Astrocyte (in vitro differentiated cells and primary cell): ENCODE data around the gene HMGCLL1. TPM values are rescaled to one million over a fixed set of nuclear protein-coding genes. Genes with fewer than 3 reads are reported as not detected.

Experiments
- DNase-seq: peaks from one replicate; pipeline ENCODE4 v3.0.0-alpha.2; 2010; ENCODE audit warnings: low read depth
- FAIRE-seq: peaks from 2 replicates; lab custom pipeline; 2011; peaks lifted over from hg19 to GRCh38; lab: Jason Lieb, UNC
- H2AFZ ChIP-seq: 2 replicates; pipeline ENCODE4 v1.6.0; 2012; ENCODE audit warnings: low read depth, low read length, inconsistent platforms
- H3K27ac ChIP-seq: 2 replicates; pipeline ENCODE4 v1.5.1; 2011; ENCODE audit warnings: low read depth, low read length, inconsistent platforms
- H3K27me3 ChIP-seq: 2 replicates; pipeline ENCODE4 v1.6.0; 2011; ENCODE audit warnings: low read length, inconsistent platforms; ENCODE audit not compliant: insufficient read depth
- H3K36me3 ChIP-seq: 2 replicates; pipeline ENCODE4 v1.5.1; 2011; ENCODE audit warnings: low read length, inconsistent platforms; ENCODE audit not compliant: insufficient read depth
- H3K4me1 ChIP-seq: 2 replicates; pipeline ENCODE4 v1.5.1; 2011; ENCODE audit warnings: low read length, inconsistent platforms; ENCODE audit not compliant: insufficient read depth
- H3K4me2 ChIP-seq: 2 replicates; pipeline ENCODE4 v1.6.0; 2012; ENCODE audit warnings: low read length, inconsistent platforms
- H3K4me3 ChIP-seq: 2 replicates; pipeline ENCODE4 v1.5.1; 2011; ENCODE audit warnings: low read depth, mild to moderate bottlenecking, low read length, inconsistent platforms; ENCODE audit not compliant: insufficient read depth
- H3K79me2 ChIP-seq: 2 replicates; pipeline ENCODE4 v1.6.0; 2012; ENCODE audit warnings: mild to moderate bottlenecking, low read length, inconsistent platforms; ENCODE audit not compliant: insufficient read depth
- H3K9ac ChIP-seq: 2 replicates; pipeline ENCODE4 v1.6.0; 2012; ENCODE audit warnings: mild to moderate bottlenecking, low read length, inconsistent platforms
- H3K9me3 ChIP-seq: 2 replicates; pipeline ENCODE4 v1.5.1; 2012; ENCODE audit warnings: low read depth, mild to moderate bottlenecking, low read length, inconsistent platforms; ENCODE audit not compliant: insufficient read depth
- H4K20me1 ChIP-seq: 2 replicates; pipeline ENCODE4 v1.6.0; 2012; ENCODE audit warnings: low read length, inconsistent platforms; ENCODE audit not compliant: insufficient read depth
- H3K27ac Mint-ChIP-seq: one replicate; pipeline ENCODE4 v1.8.0; 2021; ENCODE audit warnings: mild to moderate bottlenecking, mixed read lengths; ENCODE audit not compliant: unreplicated experiment
- H3K27me3 Mint-ChIP-seq: one replicate; pipeline ENCODE4 v1.8.0; 2021; ENCODE audit warnings: low read depth, mixed read lengths; ENCODE audit not compliant: unreplicated experiment
- H3K36me3 Mint-ChIP-seq: one replicate; pipeline ENCODE4 v1.8.0; 2021; ENCODE audit warnings: low read depth, mixed read lengths; ENCODE audit not compliant: unreplicated experiment
- H3K4me1 Mint-ChIP-seq: one replicate; pipeline ENCODE4 v1.8.0; 2021; ENCODE audit warnings: low read depth, mixed read lengths; ENCODE audit not compliant: unreplicated experiment
- H3K4me3 Mint-ChIP-seq: one replicate; pipeline ENCODE4 v1.8.0; 2021; ENCODE audit warnings: mild to moderate bottlenecking, moderate library complexity, mixed read lengths; ENCODE audit not compliant: unreplicated experiment
- H3K9me3 Mint-ChIP-seq: one replicate; pipeline ENCODE4 v1.8.0; 2021; ENCODE audit warnings: mild to moderate bottlenecking, mixed read lengths; ENCODE audit not compliant: unreplicated experiment
- EZH2 ChIP-seq: IDR thresholded peaks from 2 replicates; pipeline ENCODE4 v1.6.1; 2012; ENCODE audit warnings: mild to moderate bottlenecking, low read length, inconsistent platforms; ENCODE audit not compliant: insufficient read depth
- total RNA-seq: library from RNA; stranded (reverse); gene quantifications from 2 replicates; pipeline ENCODE4 v1.2.1, GENCODE V29; 2021
- TF ChIP-seq, protein P1 (sequence below): IDR thresholded peaks from 2 replicates; pipeline ENCODE4 v1.5.1; 2011; ENCODE audit warnings: low read depth, mild to moderate bottlenecking, inconsistent platforms, low read length, moderate library complexity; ENCODE audit not compliant: insufficient read depth

Gene HMGCLL1
- total RNA-seq, 1 donor from 2014 or later = 0.30 TPM

DNA sequence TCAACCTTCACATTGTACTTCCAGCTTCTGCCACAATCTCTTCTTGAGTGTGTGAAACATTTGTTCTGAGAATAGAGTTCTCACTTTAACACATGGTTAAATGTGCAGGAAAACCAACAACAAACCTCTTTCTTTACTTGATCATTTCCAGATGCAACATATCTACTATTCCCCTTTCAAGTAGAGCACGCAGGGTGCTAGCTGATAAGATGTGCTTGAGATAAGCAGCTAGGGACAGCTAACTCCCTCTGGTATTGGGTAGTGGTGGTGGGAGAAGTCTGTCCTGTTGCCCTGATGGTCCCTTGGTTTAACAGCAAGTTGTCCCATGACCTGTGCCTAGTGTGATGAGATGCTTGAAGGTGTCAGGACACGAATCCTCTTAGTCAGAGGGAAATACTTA lies 15.4 kb upstream of the HMGCLL1 start:
- TF ChIP-seq EZH2 = no peak
- TF ChIP-seq, protein P1, sequence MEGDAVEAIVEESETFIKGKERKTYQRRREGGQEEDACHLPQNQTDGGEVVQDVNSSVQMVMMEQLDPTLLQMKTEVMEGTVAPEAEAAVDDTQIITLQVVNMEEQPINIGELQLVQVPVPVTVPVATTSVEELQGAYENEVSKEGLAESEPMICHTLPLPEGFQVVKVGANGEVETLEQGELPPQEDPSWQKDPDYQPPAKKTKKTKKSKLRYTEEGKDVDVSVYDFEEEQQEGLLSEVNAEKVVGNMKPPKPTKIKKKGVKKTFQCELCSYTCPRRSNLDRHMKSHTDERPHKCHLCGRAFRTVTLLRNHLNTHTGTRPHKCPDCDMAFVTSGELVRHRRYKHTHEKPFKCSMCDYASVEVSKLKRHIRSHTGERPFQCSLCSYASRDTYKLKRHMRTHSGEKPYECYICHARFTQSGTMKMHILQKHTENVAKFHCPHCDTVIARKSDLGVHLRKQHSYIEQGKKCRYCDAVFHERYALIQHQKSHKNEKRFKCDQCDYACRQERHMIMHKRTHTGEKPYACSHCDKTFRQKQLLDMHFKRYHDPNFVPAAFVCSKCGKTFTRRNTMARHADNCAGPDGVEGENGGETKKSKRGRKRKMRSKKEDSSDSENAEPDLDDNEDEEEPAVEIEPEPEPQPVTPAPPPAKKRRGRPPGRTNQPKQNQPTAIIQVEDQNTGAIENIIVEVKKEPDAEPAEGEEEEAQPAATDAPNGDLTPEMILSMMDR = no peak
- Histone ChIP-seq H3K9me3 (no peaks in the 10 kb centered on the region), H4K20me1 (no peaks in the 10 kb centered on the region), H3K79me2 (no peaks in the 10 kb centered on the region), H2AFZ (no peak overlapping the region), H3K27me3 (no peaks in the 10 kb centered on the region), H3K9ac (no peak overlapping the region), H3K4me2 (no peak overlapping the region), H3K4me1 (no peaks in the 10 kb centered on the region), H3K27ac (no peak overlapping the region), H3K4me3 (no peak overlapping the region), H3K36me3 (no peaks in the 10 kb centered on the region)
- FAIRE-seq (no peak), DNase-seq (no peak)
- Mint-ChIP-seq H3K4me1 (no peaks in the 10 kb centered on the region), H3K4me3 (no peak overlapping the region), H3K27me3 (no peaks in the 10 kb centered on the region), H3K27ac (no peak overlapping the region), H3K36me3 (no peaks in the 10 kb centered on the region), H3K9me3 (no peaks in the 10 kb centered on the region)

DNA sequence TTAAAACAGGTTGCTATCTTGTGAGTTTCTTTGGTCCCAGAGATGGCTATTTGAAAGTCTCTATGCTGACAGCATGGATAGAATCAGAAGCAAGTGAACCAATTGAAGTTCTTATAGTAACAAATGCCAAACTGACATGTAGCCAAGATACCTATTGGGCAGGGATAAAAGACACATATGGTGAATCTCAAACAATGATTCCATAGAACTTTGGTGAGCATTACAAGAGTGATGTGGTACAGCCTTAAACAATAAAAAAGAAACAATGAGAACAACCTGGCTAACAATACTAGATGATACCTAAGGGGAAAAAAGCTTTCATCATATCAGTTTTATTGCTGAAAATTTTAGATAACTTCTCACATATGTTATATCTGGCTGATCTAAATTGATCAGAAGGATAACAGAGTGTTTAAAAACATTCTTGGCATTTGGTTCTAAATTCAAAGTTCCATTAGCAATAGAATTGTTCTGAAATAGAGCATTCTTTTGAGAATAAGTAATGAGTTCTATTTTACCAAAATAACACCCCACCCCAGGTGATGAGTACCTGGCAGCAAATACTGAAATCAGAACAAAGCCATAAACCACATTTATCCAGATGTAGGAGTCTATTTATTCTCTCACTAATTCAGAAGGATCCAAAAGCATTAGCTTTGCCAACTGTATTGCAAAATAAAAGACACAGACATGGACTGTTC lies 5.8 kb upstream of the HMGCLL1 start:
- FAIRE-seq (no peak), DNase-seq (no peak)
- TF ChIP-seq, protein P1 = no peak
- no peak for TF ChIP-seq EZH2
- H3K27ac ChIP-seq = no peak overlapping the region
- H4K20me1 ChIP-seq = no peaks in the 10 kb centered on the region
- no peaks in the 10 kb centered on the region for H3K79me2 ChIP-seq
- Mint-ChIP-seq H3K9me3 (peaks cover 6% of the 10 kb centered on the region), H3K27ac (no peak overlapping the region), H3K36me3 (no peaks in the 10 kb centered on the region), H3K27me3 (peaks cover 2% of the 10 kb centered on the region), H3K4me3 (no peak overlapping the region), H3K4me1 (no peaks in the 10 kb centered on the region)
- H3K9ac ChIP-seq = no peak overlapping the region
- H3K36me3 ChIP-seq = no peaks in the 10 kb centered on the region
- no peak overlapping the region for H3K4me2 ChIP-seq
- no peaks in the 10 kb centered on the region for H3K9me3 ChIP-seq
- H3K27me3 ChIP-seq = no peaks in the 10 kb centered on the region
- H2AFZ ChIP-seq = no peak overlapping the region
- H3K4me1 ChIP-seq = no peaks in the 10 kb centered on the region
- no peak overlapping the region for H3K4me3 ChIP-seq

DNA sequence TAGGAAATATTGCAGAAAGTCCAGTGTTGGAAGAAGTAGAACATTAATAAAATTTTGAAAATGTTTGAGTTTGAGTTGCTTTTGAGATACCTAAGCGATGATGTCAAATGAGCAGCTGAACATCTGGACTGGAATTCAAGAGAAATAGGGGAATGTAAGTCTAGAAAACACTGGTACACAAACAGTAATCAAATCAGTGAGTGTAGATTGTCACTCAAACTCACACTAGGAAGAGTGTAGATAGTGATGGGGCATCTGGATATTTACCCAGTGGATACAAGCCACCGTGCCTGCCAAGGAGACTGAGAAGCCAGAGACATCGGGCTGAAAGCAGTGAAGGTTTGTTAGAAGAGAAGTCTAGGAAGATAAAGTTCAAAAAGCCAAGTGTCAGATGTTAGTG lies 2.2 kb downstream of the HMGCLL1 start:
- Mint-ChIP-seq H3K4me3 (no peak overlapping the region), H3K4me1 (peaks cover 4% of the 10 kb centered on the region), H3K36me3 (no peaks in the 10 kb centered on the region), H3K27me3 (peaks cover 9% of the 10 kb centered on the region), H3K9me3 (peaks cover 5% of the 10 kb centered on the region), H3K27ac (no peak overlapping the region)
- H2AFZ ChIP-seq = no peak overlapping the region
- no peak for FAIRE-seq
- no peak overlapping the region for H3K4me2 ChIP-seq
- peaks cover 4% of the 10 kb centered on the region for H3K27me3 ChIP-seq
- H3K9ac ChIP-seq = no peak overlapping the region
- H3K79me2 ChIP-seq = no peaks in the 10 kb centered on the region
- H3K36me3 ChIP-seq = no peaks in the 10 kb centered on the region
- no peaks in the 10 kb centered on the region for H3K4me1 ChIP-seq
- TF ChIP-seq EZH2 = no peak
- TF ChIP-seq, protein P1 = no peak
- H3K27ac ChIP-seq = no peak overlapping the region
- H3K4me3 ChIP-seq = no peak overlapping the region
- H3K9me3 ChIP-seq = no peaks in the 10 kb centered on the region
- DNase-seq = no peak
- H4K20me1 ChIP-seq = no peaks in the 10 kb centered on the region
